ENCODE measurements around the gene MATN3. TPM values are rescaled to one million over a fixed set of nuclear protein-coding genes. Genes with fewer than 3 reads are reported as not detected.

The MATN3 gene
- total and polyA plus RNA-seq, 2 donors (not counting 3 experiments of a cell fraction or from before 2014, with no cell fraction given) = 1.8 to 3.4 TPM

GRCh38 chr2:20054119-20054518, 41.7 kb upstream of the MATN3 start:
- intact Hi-C loops (cut with micrococcal nuclease) = loop anchor here (5.0 kb wide), 1 partner anchor 298 kb away; the partner anchor contains the start of gene PUM2
- POLR2A ChIA-PET = no interaction called here

More at GRCh38 chr2:20054119-20054518, 41.7 kb upstream of the MATN3 start:
- H4K20me1 ChIP-seq (replicated peaks; ENCODE audit: control insufficient read depth, extremely low read depth, insufficient read depth, low read length) = no peaks in the 10 kb centered on the region
- TF ChIP-seq GATA2 (IDR thresholded peaks at IDR 0.05; ENCODE audit: insufficient read depth, insufficient read length, low read depth, low read length) = no peak
- no peak for TF ChIP-seq FOS (IDR thresholded peaks at IDR 0.05; ENCODE audit: borderline replicate concordance, insufficient read depth, low read length)
- TF ChIP-seq MYC (IDR thresholded peaks at IDR 0.05; ENCODE audit: low read depth, low read length) = no peak
- no peak for TF ChIP-seq POLR2A (IDR thresholded peaks at IDR 0.05; ENCODE audit: low read depth, low read length)
- no peak for TF ChIP-seq EZH2 (IDR thresholded peaks at IDR 0.05; ENCODE audit: borderline replicate concordance, low read depth, low read length, severe bottlenecking)
- no peak for TF ChIP-seq POLR2AphosphoS5 (IDR thresholded peaks at IDR 0.05; ENCODE audit: insufficient read depth, low read depth, low read length)
- no peak for TF ChIP-seq CTCF (IDR thresholded peaks at IDR 0.05; ENCODE audit: extremely low read depth in 1 of 2, insufficient read depth in 1 of 2, low read depth in 1 of 2, low read length in 2 of 2)
- no peak for TF ChIP-seq MAX (IDR thresholded peaks at IDR 0.05; ENCODE audit: insufficient read depth, insufficient read length)
- H3K4me1 ChIP-seq (ENCODE audit: control insufficient read depth, extremely low read depth, insufficient read depth, low read length) = peaks cover 19% of the 10 kb centered on the region
- CTCF ChIA-PET = interaction anchor here (2.1 kb wide), 1 partner anchor 39 kb away, joined by 13 read pairs; no protein-coding TSS in a partner anchor
- dilution Hi-C loops (cut with MboI; ENCODE audit: extremely low pct_ligation_motif_present, low sequenced_read_pairs) = no loop called here
- no peak overlapping the region for H3K4me2 ChIP-seq (ENCODE audit: insufficient read depth, low read length)
- peaks cover 22 to 29% of the 10 kb centered on the region in 2 experiments for H3K27me3 ChIP-seq (ENCODE audit: control insufficient read depth in 2 of 2, insufficient read depth in 2 of 2, low read length in 2 of 2)
- H3K9me3 ChIP-seq (replicated peaks; ENCODE audit: control insufficient read depth, insufficient read depth, low read length) = no peaks in the 10 kb centered on the region
- no peak overlapping the region for H3K27ac ChIP-seq (ENCODE audit: insufficient read depth, low read depth, low read length)
- H2AFZ ChIP-seq (ENCODE audit: low read depth, low read length) = no peak overlapping the region
- H3K79me2 ChIP-seq (ENCODE audit: control insufficient read depth, insufficient read depth, low read length) = peaks cover 23% of the 10 kb centered on the region
- FAIRE-seq = no peak
- DNase-seq (ENCODE audit: low read depth, low spot score) = no peak
- H3K9me1 ChIP-seq (replicated peaks; ENCODE audit: control insufficient read depth, extremely low read depth, insufficient read depth, low read length) = no peaks in the 10 kb centered on the region
- H3K36me3 ChIP-seq (ENCODE audit: control insufficient read depth in 2 of 2, extremely low read depth in 1 of 2, insufficient read depth in 2 of 2, low read length in 2 of 2) = no peaks in the 10 kb centered on the region
- BruUV-seq (replicated peaks) = no TSS peak
- H3K4me3 ChIP-seq (replicated peaks in 1 of 3; ENCODE audit: insufficient read depth in 1 of 3, low read depth in 1 of 3, low read length in 3 of 3) = no peak overlapping the region
- no peak overlapping the region for H3K9ac ChIP-seq (replicated peaks; ENCODE audit: extremely low read depth, insufficient read depth, low read length)

Data from endothelial cell of umbilical vein (primary cell).